ENCODE data around the gene EDIL3. TPM values are rescaled to one million over a fixed set of nuclear protein-coding genes. Genes with fewer than 3 reads are reported as not detected.

The EDIL3 gene, protein sequence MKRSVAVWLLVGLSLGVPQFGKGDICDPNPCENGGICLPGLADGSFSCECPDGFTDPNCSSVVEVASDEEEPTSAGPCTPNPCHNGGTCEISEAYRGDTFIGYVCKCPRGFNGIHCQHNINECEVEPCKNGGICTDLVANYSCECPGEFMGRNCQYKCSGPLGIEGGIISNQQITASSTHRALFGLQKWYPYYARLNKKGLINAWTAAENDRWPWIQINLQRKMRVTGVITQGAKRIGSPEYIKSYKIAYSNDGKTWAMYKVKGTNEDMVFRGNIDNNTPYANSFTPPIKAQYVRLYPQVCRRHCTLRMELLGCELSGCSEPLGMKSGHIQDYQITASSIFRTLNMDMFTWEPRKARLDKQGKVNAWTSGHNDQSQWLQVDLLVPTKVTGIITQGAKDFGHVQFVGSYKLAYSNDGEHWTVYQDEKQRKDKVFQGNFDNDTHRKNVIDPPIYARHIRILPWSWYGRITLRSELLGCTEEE
- 12.4 and 18.2 TPM in 2 replicates for total RNA-seq

GRCh38 chr5:84384604-84385575, at the start of gene EDIL3:
EDIL3 (minus strand) TSS chr5:84384880; CDS start chr5:84384374, 506 bp downstream.

